WTC11 (cell line): ENCODE results near the gene FGF14. TPM values are rescaled to one million over a fixed set of nuclear protein-coding genes. Genes with fewer than 3 reads are reported as not detected.

Source experiments
- ATAC-seq: fragments of 200-7000 bp; cut with Tn5 transposase; 2 replicates; pipeline ENCODE4 v1.10.0; 2021; ENCODE audit warnings: mild to moderate bottlenecking, moderate library complexity
- CTCF ChIA-PET: fragments of 300-600 bp; sonication (Branson Sonifier 250); formaldehyde crosslinking; loops from one replicate; lab custom pipeline; 2021; ENCODE audit warnings: antibody characterized with exemption; lab: Charles Lee
- POLR2A ChIA-PET: fragments of 350-600 bp; sonication (Branson Sonifier 250); formaldehyde crosslinking; loops from one replicate; lab custom pipeline; 2021; ENCODE audit warnings: antibody characterized with exemption; lab: Charles Lee
- DNase-seq: peaks from one replicate; pipeline ENCODE4 v3.0.0; 2021; ENCODE audit warnings: low spot score
- H3K27ac Mint-ChIP-seq: 2 replicates; pipeline ENCODE4 v1.8.0; 2021; ENCODE audit warnings: mixed read lengths
- H3K27me3 Mint-ChIP-seq: 2 replicates; pipeline ENCODE4 v1.8.0; 2021; ENCODE audit warnings: low read depth, mild to moderate bottlenecking, moderate library complexity, mixed read lengths
- H3K36me3 Mint-ChIP-seq: 2 replicates; pipeline ENCODE4 v1.8.0; 2021; ENCODE audit warnings: mixed read lengths
- H3K4me1 Mint-ChIP-seq: 2 replicates; pipeline ENCODE4 v1.8.0; 2022; ENCODE audit warnings: mixed read lengths
- H3K4me3 Mint-ChIP-seq: 2 replicates; pipeline ENCODE4 v1.8.0; 2021; ENCODE audit warnings: mild to moderate bottlenecking, moderate library complexity, mixed read lengths
- H3K9me3 Mint-ChIP-seq: 2 replicates; pipeline ENCODE4 v1.8.0; 2021; ENCODE audit warnings: mixed read lengths
- CDX4 ChIP-seq: fragments of 250-450 bp; sonication (Bioruptor Pico); IDR thresholded peaks from 2 replicates; pipeline ENCODE4 v1.9.0; 2021; ENCODE audit warnings: moderate library complexity, mild to moderate bottlenecking, inconsistent platforms, borderline replicate concordance
- ELF4 ChIP-seq: sonication (generic); formaldehyde crosslinking; IDR thresholded peaks from 2 replicates; pipeline ENCODE4 v1.8.1; 2022; ENCODE audit warnings: low read depth, mild to moderate bottlenecking, moderate library complexity, missing genetic modification reagents
- FOXK1 ChIP-seq: sonication (generic); formaldehyde crosslinking; IDR thresholded peaks from 2 replicates; pipeline ENCODE4 v1.8.0; 2022; ENCODE audit warnings: mild to moderate bottlenecking, moderate library complexity, missing genetic modification reagents
- GABPB1 ChIP-seq: sonication (generic); formaldehyde crosslinking; IDR thresholded peaks from 2 replicates; pipeline ENCODE4 v1.8.1; 2023; ENCODE audit warnings: mild to moderate bottlenecking, missing genetic modification reagents
- HMGA2 ChIP-seq: fragments of 250-450 bp; sonication (Bioruptor Pico); IDR thresholded peaks from 2 replicates; pipeline ENCODE4 v1.4.0; 2021; ENCODE audit warnings: mild to moderate bottlenecking, moderate library complexity
- MLX ChIP-seq: sonication (generic); formaldehyde crosslinking; IDR thresholded peaks from 2 replicates; pipeline ENCODE4 v1.8.1; 2023; ENCODE audit warnings: mild to moderate bottlenecking, missing genetic modification reagents, moderate library complexity
- MXD4 ChIP-seq: fragments of 250-450 bp; sonication (Bioruptor Pico); IDR thresholded peaks from 2 replicates; pipeline ENCODE4 v1.8.0; 2021; ENCODE audit warnings: mild to moderate bottlenecking, moderate library complexity, borderline replicate concordance
- NR1H2 ChIP-seq: sonication (generic); formaldehyde crosslinking; IDR thresholded peaks from 2 replicates; pipeline ENCODE4 v1.9.0; 2021; ENCODE audit warnings: mild to moderate bottlenecking, moderate library complexity, missing genetic modification reagents
- SMAD4 ChIP-seq: sonication (generic); formaldehyde crosslinking; IDR thresholded peaks from 2 replicates; pipeline ENCODE4 v1.8.0; 2022; ENCODE audit warnings: mild to moderate bottlenecking, missing genetic modification reagents
- ZMAT4 ChIP-seq: fragments of 250-450 bp; sonication (Bioruptor Pico); IDR thresholded peaks from 2 replicates; pipeline ENCODE4 v1.9.0; 2021; ENCODE audit warnings: mild to moderate bottlenecking
- ZNF396 ChIP-seq: fragments of 250-450 bp; sonication (Bioruptor Pico); IDR thresholded peaks from 2 replicates; pipeline ENCODE4 v1.8.0; 2021; ENCODE audit warnings: mild to moderate bottlenecking, moderate library complexity, borderline replicate concordance
- ZNF532 ChIP-seq: fragments of 250-450 bp; sonication (Bioruptor Pico); IDR thresholded peaks from 2 replicates; pipeline ENCODE4 v1.9.0; 2021; ENCODE audit warnings: mild to moderate bottlenecking, borderline replicate concordance
- total RNA-seq: library from RNA; stranded (reverse); gene quantifications from 3 replicates; pipeline ENCODE4 v1.2.3, GENCODE V29; 2021
- TF ChIP-seq, protein P1 (sequence below): fragments of 250-450 bp; sonication (Bioruptor Pico); IDR thresholded peaks from 2 replicates; pipeline ENCODE4 v2.1.2; 2022; ENCODE audit warnings: mild to moderate bottlenecking, moderate library complexity
- TF ChIP-seq, protein P2 (sequence below): sonication (generic); formaldehyde crosslinking; conservative IDR thresholded peaks from 2 replicates; pipeline ENCODE4 v1.8.1; 2023; ENCODE audit warnings: mild to moderate bottlenecking, low read depth, missing genetic modification reagents, moderate library complexity

The FGF14 gene
- total RNA-seq, 1 experiment from 2014 or later = 0.28 TPM

DNA sequence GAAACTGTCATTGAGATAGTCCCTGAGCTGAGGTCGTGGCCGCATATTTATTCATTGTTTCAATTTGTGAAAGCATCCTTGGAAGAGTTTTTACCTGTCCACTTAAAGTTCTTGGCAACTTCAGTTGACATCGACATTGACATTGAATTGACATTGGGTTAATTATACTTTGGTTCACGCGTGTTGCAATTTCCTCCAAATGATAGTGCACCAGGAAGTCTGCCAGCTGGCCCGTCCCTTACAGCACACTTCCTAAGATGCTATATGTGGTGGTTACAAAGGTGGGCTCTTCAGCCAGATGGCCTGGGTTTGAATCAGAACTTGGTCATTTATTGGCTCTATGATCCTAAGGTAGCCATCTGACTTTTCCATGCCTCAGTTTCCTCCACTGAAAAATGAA lies 176.0 kb downstream of the FGF14 start:
- Mint-ChIP-seq H3K36me3 (no peaks in the 10 kb centered on the region), H3K4me1 (peaks cover 5% of the 10 kb centered on the region), H3K4me3 (no peak overlapping the region)
- DNase-seq (no peak), ATAC-seq (no peak)
- no peak for TF ChIP-seq ZNF532 (CRISPR knock-in tag)
- no peak for TF ChIP-seq MXD4 (CRISPR knock-in tag)
- TF ChIP-seq, protein P1, sequence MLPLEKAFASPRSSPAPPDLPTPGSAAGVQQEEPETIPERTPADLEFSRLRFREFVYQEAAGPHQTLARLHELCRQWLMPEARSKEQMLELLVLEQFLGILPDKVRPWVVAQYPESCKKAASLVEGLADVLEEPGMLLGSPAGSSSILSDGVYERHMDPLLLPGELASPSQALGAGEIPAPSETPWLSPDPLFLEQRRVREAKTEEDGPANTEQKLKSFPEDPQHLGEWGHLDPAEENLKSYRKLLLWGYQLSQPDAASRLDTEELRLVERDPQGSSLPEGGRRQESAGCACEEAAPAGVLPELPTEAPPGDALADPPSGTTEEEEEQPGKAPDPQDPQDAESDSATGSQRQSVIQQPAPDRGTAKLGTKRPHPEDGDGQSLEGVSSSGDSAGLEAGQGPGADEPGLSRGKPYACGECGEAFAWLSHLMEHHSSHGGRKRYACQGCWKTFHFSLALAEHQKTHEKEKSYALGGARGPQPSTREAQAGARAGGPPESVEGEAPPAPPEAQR = no peak
- TF ChIP-seq HMGA2 (CRISPR knock-in tag) = no peak
- TF ChIP-seq, all 79 proteins: peak for 0
- ChIA-PET POLR2A (no interaction called here), CTCF (no interaction called here)
- Mint-ChIP-seq H3K27ac (no peak overlapping the region), H3K27me3 (no peaks in the 10 kb centered on the region), H3K9me3 (no peaks in the 10 kb centered on the region)

DNA sequence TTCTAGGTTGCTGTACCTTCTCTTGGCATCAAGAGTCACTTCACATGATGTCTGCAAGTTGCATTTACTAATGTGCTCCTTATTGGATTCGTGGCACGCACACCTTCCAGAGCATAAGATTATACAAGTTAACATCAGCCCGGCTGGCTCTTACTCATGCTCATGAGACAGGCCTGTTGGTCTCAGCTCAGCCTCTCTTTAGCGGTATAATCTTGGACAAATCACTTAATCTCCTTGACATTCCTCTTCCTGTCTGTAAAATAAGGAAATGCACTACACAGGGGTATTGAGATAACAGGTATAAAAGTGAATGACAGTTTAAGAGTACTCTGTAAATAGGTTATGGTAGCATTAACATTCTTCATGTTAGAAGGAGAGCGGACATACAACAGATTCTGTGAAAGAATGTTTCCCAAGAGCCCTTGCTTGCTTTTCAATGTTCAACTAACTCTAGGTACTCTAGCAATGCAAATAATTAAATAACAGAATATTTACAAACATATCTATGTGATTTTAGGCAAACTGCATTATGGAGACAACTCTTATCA lies 181.1 kb downstream of the FGF14 start:
- no peak for TF ChIP-seq CDX4 (CRISPR knock-in tag)
- TF ChIP-seq MLX (CRISPR knock-in tag) = no peak
- TF ChIP-seq ELF4 (CRISPR knock-in tag) = no peak
- TF ChIP-seq GABPB1 = no peak
- no peak for TF ChIP-seq NR1H2
- TF ChIP-seq ZMAT4 = no peak
- TF ChIP-seq, protein P2, sequence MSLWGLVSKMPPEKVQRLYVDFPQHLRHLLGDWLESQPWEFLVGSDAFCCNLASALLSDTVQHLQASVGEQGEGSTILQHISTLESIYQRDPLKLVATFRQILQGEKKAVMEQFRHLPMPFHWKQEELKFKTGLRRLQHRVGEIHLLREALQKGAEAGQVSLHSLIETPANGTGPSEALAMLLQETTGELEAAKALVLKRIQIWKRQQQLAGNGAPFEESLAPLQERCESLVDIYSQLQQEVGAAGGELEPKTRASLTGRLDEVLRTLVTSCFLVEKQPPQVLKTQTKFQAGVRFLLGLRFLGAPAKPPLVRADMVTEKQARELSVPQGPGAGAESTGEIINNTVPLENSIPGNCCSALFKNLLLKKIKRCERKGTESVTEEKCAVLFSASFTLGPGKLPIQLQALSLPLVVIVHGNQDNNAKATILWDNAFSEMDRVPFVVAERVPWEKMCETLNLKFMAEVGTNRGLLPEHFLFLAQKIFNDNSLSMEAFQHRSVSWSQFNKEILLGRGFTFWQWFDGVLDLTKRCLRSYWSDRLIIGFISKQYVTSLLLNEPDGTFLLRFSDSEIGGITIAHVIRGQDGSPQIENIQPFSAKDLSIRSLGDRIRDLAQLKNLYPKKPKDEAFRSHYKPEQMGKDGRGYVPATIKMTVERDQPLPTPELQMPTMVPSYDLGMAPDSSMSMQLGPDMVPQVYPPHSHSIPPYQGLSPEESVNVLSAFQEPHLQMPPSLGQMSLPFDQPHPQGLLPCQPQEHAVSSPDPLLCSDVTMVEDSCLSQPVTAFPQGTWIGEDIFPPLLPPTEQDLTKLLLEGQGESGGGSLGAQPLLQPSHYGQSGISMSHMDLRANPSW (CRISPR knock-in tag) = no peak
- TF ChIP-seq ZNF396 (CRISPR knock-in tag) = no peak
- TF ChIP-seq SMAD4 = no peak
- TF ChIP-seq FOXK1 (CRISPR knock-in tag) = no peak
- Mint-ChIP-seq H3K4me1 (no peaks in the 10 kb centered on the region; the same call in 1 of the 2 replicates), H3K9me3 (no peaks in the 10 kb centered on the region), H3K27me3 (no peaks in the 10 kb centered on the region), H3K27ac (no peak overlapping the region; the same call in 1 of the 2 replicates), H3K4me3 (no peak overlapping the region), H3K36me3 (no peaks in the 10 kb centered on the region)
- ChIA-PET CTCF (no interaction called here), POLR2A (no interaction called here)
- no peak for ATAC-seq
- no peak for DNase-seq
